HG02938 (cell line): Measurements from ENCODE around the gene NFIC.
"Not testable (repeated sequence)": the region's sequence is repeated elsewhere in the genome, so short reads cannot be mapped to it uniquely, and the experiment has no call there.

Experiments used
- ATAC-seq: cut with Tn5 transposase; IDR thresholded peaks from one replicate; pipeline ENCODE4 v1.9.1; 2021; ENCODE audit warnings: mild to moderate bottlenecking, moderate library complexity; ENCODE audit not compliant: unreplicated experiment

Gene NFIC

GRCh38 chr19:3365836-3366752 lies at the start of gene NFIC:
NFIC (plus strand) TSS chr19:3366583; CDS start chr19:3366637, 54 bp downstream.
- ATAC-seq = no peak

- no peak for ATAC-seq
These were observed 49.6 kb upstream of the NFIC start for GRCh38 chr19:3316659-3317207.

GRCh38 chr19:3319643-3320353 lies 46.6 kb upstream of the NFIC start:
- ATAC-seq = no peak

DNA sequence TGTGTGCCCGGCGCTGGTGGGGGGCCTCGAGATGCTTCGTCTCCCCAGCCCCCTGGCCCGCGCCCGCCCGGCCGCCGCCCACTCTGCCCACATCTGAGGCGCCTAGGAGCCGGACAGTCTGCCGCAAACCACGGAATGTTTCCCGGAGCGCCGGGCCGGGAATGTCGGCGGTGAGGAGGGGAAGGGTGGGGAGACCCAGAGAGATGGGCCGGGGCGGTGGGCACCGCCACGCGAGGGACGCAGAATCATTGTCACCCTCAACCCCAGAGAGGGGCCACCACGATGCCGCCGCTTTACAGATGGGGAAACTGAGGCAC lies 46.1 kb upstream of the NFIC start:
- no peak for ATAC-seq

- no peak for ATAC-seq
These were observed 45.5 kb upstream of the NFIC start for GRCh38 chr19:3320853-3321252.

DNA sequence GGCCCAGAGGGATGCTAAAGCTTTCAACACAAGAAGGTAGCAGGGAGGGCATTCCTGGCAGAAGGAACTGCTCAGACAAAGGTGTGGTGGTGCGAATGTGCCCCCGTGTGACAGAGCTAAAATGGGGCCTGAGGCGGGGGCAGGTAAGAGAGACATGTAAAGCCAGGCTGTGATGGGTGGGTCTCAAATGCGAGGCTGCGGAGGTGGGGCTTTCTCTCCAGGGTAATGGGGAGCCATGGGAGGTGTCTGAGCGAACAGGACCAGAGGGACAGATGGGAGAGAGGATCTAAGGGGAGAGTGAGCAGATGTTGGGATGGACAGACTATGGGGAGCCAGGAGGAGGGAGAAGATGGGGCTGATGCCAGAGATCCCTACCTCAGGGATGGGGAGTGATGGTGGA lies 44.7 kb upstream of the NFIC start:
- no peak for ATAC-seq

GRCh38 chr19:3322199-3322978 lies 44.0 kb upstream of the NFIC start:
- ATAC-seq = no peak

GRCh38 chr19:3323026-3323425 lies 43.4 kb upstream of the NFIC start:
- no peak for ATAC-seq

DNA sequence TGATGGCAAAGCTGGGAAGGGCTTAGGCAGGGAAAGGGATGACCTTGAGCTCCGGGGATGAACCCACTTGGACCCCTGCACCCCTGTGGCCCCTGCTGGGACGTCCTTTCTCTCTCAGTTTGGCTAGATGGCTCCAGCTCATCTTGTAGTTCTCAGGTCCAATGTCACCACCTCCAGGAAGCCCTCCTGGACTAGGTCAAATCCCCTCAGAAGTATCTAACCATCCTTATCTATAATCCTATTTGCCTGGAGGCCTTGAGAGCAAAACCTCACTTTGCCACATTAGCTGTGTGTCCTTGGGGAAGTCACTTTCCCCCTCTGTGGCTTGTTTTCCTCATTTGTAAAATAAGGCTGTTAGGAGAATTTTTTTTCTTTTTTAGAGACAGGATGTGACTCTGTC lies 42.7 kb upstream of the NFIC start:
- no peak for ATAC-seq

DNA sequence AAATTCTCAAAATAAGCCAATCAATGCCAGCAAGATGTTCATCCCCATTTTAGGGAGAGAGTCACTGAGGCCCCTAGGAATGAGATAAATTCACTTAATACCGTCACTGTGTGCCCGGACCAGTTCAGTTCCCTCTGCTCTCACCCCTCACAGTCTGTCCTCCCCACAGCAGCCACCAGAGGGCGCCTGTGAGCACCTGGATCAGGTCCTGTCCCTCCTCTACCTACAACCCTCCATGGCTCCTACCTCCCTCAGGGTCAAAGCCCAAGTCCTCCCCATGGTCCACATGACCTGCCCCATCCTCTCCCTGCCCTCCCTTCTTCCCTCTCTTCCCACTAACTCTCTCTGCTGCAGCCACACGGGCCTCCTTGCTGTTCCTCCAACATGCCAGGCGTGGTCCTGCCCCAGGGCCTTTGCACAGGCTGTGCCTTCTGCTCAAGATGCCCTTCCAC lies 42.0 kb upstream of the NFIC start:
- no peak for ATAC-seq

- no peak for ATAC-seq
These were observed 40.9 kb upstream of the NFIC start for GRCh38 chr19:3325451-3325850.

GRCh38 chr19:3328743-3329142 lies 37.6 kb upstream of the NFIC start:
- ATAC-seq = no peak

DNA sequence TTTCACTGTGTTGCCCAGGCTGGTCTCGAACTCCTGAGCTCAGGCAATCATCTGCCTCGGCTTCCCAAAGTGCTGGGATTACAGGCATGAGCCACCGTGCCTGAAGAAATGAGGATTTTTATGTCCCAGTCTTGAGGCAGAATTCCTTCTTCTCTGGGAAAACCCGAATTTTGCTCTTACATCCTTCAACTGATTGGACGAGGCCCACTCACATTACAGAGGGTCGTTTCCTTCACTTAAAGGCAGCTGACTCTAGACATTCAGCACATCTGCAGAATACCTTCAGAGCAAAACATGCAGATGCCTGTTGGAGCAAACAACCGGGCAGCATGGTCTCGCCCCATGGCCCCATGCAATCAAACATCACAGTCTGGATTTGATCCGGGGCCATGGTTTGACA lies 36.3 kb upstream of the NFIC start:
- no peak for ATAC-seq

DNA sequence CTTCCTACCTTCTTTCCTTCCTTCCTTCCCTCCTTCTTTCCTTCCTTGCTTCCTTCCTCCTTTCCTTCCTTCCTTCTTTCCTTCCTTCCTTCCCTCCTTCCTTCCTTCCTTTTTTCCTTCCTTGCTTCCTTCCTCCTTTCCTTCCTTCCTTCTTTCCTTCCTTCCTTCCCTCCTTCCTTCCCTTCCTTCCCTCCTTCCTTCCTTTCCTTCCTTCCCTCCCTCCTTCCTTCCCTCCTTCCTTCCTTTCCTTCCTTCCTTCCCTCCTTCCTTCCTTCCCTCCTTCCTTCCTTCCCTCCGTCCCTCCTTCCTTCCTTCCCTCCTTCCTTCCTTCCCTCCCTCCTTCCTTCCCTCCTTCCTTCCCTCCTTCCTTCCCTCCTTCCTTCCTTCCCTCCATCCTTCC lies 34.2 kb upstream of the NFIC start:
- not testable (repeated sequence) for ATAC-seq

- ATAC-seq = no peak
These were observed 33.3 kb upstream of the NFIC start for GRCh38 chr19:3333020-3333583.

- no peak for ATAC-seq
These were observed 32.7 kb upstream of the NFIC start for GRCh38 chr19:3333662-3334061.

GRCh38 chr19:3334749-3335430 lies 31.5 kb upstream of the NFIC start:
- ATAC-seq = not testable (repeated sequence)

GRCh38 chr19:3335431-3336350 lies 30.7 kb upstream of the NFIC start:
- no peak for ATAC-seq

- no peak for ATAC-seq
These were observed 30.1 kb upstream of the NFIC start for GRCh38 chr19:3336351-3336679.
